Ureter (tissue), 1 donor: Measurements from ENCODE around the gene MLLT3. TPM values are rescaled to one million over a fixed set of nuclear protein-coding genes. Genes with fewer than 3 reads are reported as not detected.

Source experiments
- DNase-seq: peaks from one replicate; pipeline ENCODE4 v3.0.0-alpha.2; 2020; ENCODE audit warnings: low spot score
- total RNA-seq: library from RNA; stranded (reverse); gene quantifications from one replicate; pipeline ENCODE4 v1.2.4, GENCODE V29; 2023
- donor health status: DM: yes; HTN: yes; CAD: no.

MLLT3 gene
- total RNA-seq, 1 donor from 2014 or later, result 26.8 TPM

GRCh38 chr9:20349568-20349967, 272.7 kb downstream of the MLLT3 start:
- DNase-seq, result no peak

GRCh38 chr9:20343325-20343724, 279.0 kb downstream of the MLLT3 start:
- no peak for DNase-seq

GRCh38 chr9:20340511-20340861, 281.8 kb downstream of the MLLT3 start:
- no peak for DNase-seq

GRCh38 chr9:20335668-20336332, 286.5 kb downstream of the MLLT3 start:
- no peak for DNase-seq

- no peak for DNase-seq
Observed at GRCh38 chr9:20333991-20334390, 288.3 kb downstream of the MLLT3 start.

GRCh38 chr9:20331095-20331685, 291.1 kb downstream of the MLLT3 start:
- no peak for DNase-seq

GRCh38 chr9:20330688-20331087, 291.6 kb downstream of the MLLT3 start:
- no peak for DNase-seq

GRCh38 chr9:20326516-20326915, 295.8 kb downstream of the MLLT3 start:
- no peak for DNase-seq

- DNase-seq, result no peak
Observed at GRCh38 chr9:20325008-20325407, 297.3 kb downstream of the MLLT3 start.

- no peak for DNase-seq
Observed at GRCh38 chr9:20322212-20322611, 300.1 kb downstream of the MLLT3 start.

GRCh38 chr9:20321423-20322082, 300.7 kb downstream of the MLLT3 start:
- no peak for DNase-seq

GRCh38 chr9:20320921-20321320, 301.4 kb downstream of the MLLT3 start:
- no peak for DNase-seq

GRCh38 chr9:20319641-20320337, 302.5 kb downstream of the MLLT3 start:
- no peak for DNase-seq

GRCh38 chr9:20319241-20319640, 303.1 kb downstream of the MLLT3 start:
- DNase-seq, result no peak

GRCh38 chr9:20317701-20318100, 304.6 kb downstream of the MLLT3 start:
- DNase-seq, result no peak

- no peak for DNase-seq
Observed at GRCh38 chr9:20316372-20316771, 305.9 kb downstream of the MLLT3 start.

GRCh38 chr9:20315677-20316076, 306.6 kb downstream of the MLLT3 start:
- no peak for DNase-seq

- DNase-seq, result no peak
Observed at GRCh38 chr9:20314981-20315380, 307.3 kb downstream of the MLLT3 start.

GRCh38 chr9:20313415-20313814, 308.9 kb downstream of the MLLT3 start:
- DNase-seq, result no peak

GRCh38 chr9:20312732-20313131, 309.6 kb downstream of the MLLT3 start:
- DNase-seq, result no peak

- no peak for DNase-seq
Observed at GRCh38 chr9:20310024-20310423, 312.3 kb downstream of the MLLT3 start.

GRCh38 chr9:20309124-20309523, 313.2 kb downstream of the MLLT3 start:
- no peak for DNase-seq

GRCh38 chr9:20307621-20308020, 314.7 kb downstream of the MLLT3 start:
- DNase-seq, result no peak
